HEK293 (cell line): ENCODE data around the gene PTP4A1.

Experiments
- CTCF ChIA-PET: fragments of 350-600 bp; formaldehyde crosslinking; extraction: SDS; loops from one replicate; lab custom pipeline; 2021; ENCODE audit warnings: antibody characterized with exemption; lab: Yijun Ruan, JAX
- POLR2A ChIA-PET: fragments of 300-600 bp; formaldehyde crosslinking; extraction: SDS; loops from one replicate; lab custom pipeline; 2020; ENCODE audit warnings: antibody characterized with exemption, inconsistent platforms; lab: Yijun Ruan, JAX
- H3K27ac ChIP-seq: fragments of 200-500 bp; sonication (Bioruptor generic); 2 replicates; pipeline ENCODE4 v1.5.1; 2014; ENCODE audit warnings: low read depth, low read length, control low read depth, inconsistent platforms; ENCODE audit errors: extremely low read depth
- H3K36me3 ChIP-seq, 2 experiments: fragments of 200-500 bp in 1 of 2; sonication (Bioruptor generic) in 1 of 2; 1 replicate in 1 of 2; 2 replicates in 1 of 2; pipeline ENCODE4 v1.5.1; 2014 to 2017; ENCODE audit warnings: inconsistent platforms in 2 of 2, low read length in 2 of 2; ENCODE audit not compliant: control insufficient read depth in 2 of 2, insufficient read depth in 1 of 2
- H3K4me1 ChIP-seq: fragments of 200-500 bp; sonication (Bioruptor generic); 2 replicates; pipeline ENCODE4 v1.5.1; 2014; ENCODE audit warnings: mild to moderate bottlenecking, low read length, inconsistent platforms; ENCODE audit not compliant: control insufficient read depth, insufficient read depth
- H3K4me3 ChIP-seq: 2 replicates; pipeline ENCODE4 v1.5.1; 2011; ENCODE audit warnings: low read depth, mild to moderate bottlenecking, control low read depth, low read length, moderate library complexity
- H3K9me3 ChIP-seq: fragments of 200-500 bp; sonication (Bioruptor generic); 2 replicates; pipeline ENCODE4 v1.5.1; 2014; ENCODE audit warnings: low read depth, low read length, inconsistent platforms; ENCODE audit not compliant: control insufficient read depth, insufficient read depth
- HOXD13 ChIP-seq: sonication (generic); formaldehyde crosslinking; IDR thresholded peaks from 2 replicates; pipeline ENCODE4 v1.8.0; 2022; ENCODE audit warnings: missing genetic modification reagents, borderline replicate concordance
- KLF10 ChIP-seq: fragments of 450-650 bp; IDR thresholded peaks from 2 replicates; pipeline ENCODE4 v1.5.1; 2018; ENCODE audit warnings: missing biosample characterization, mild to moderate bottlenecking, missing genetic modification characterization
- KLF17 ChIP-seq: fragments of 450-650 bp; formaldehyde crosslinking; IDR thresholded peaks from 2 replicates; pipeline ENCODE4 v1.5.1; 2016; ENCODE audit warnings: missing biosample characterization, missing genetic modification characterization
- PRDM10 ChIP-seq: fragments of 450-650 bp; formaldehyde crosslinking; IDR thresholded peaks from 2 replicates; pipeline ENCODE4 v1.5.1; 2016; ENCODE audit warnings: missing biosample characterization, missing genetic modification characterization
- TSHZ1 ChIP-seq: fragments of 450-650 bp; formaldehyde crosslinking; IDR thresholded peaks from 2 replicates; pipeline ENCODE4 v1.5.1; 2016; ENCODE audit warnings: missing biosample characterization, missing genetic modification characterization, borderline replicate concordance
- WT1 ChIP-seq: fragments of 450-650 bp; formaldehyde crosslinking; IDR thresholded peaks from 2 replicates; pipeline ENCODE4 v1.5.1; 2016; ENCODE audit warnings: missing biosample characterization, missing genetic modification characterization
- ZNF10 ChIP-seq: fragments of 450-650 bp; formaldehyde crosslinking; IDR thresholded peaks from 2 replicates; pipeline ENCODE4 v1.5.1; 2017; ENCODE audit warnings: missing biosample characterization, missing genetic modification characterization
- ZNF138 ChIP-seq: fragments of 450-650 bp; formaldehyde crosslinking; IDR thresholded peaks from 2 replicates; pipeline ENCODE4 v1.5.1; 2016; ENCODE audit warnings: missing biosample characterization, missing genetic modification characterization, borderline replicate concordance
- ZNF202 ChIP-seq: fragments of 450-650 bp; formaldehyde crosslinking; IDR thresholded peaks from 2 replicates; pipeline ENCODE4 v1.5.1; 2016; ENCODE audit warnings: missing biosample characterization, missing genetic modification characterization, borderline replicate concordance
- ZNF302 ChIP-seq: fragments of 450-650 bp; formaldehyde crosslinking; IDR thresholded peaks from 2 replicates; pipeline ENCODE4 v1.5.1; 2016; ENCODE audit warnings: missing biosample characterization, missing genetic modification characterization, low read depth
- ZNF311 ChIP-seq: fragments of 450-650 bp; formaldehyde crosslinking; IDR thresholded peaks from 2 replicates; pipeline ENCODE4 v1.5.1; 2017; ENCODE audit warnings: missing biosample characterization, missing genetic modification characterization, borderline replicate concordance
- ZNF324 ChIP-seq: fragments of 450-650 bp; formaldehyde crosslinking; IDR thresholded peaks from 2 replicates; pipeline ENCODE4 v1.5.1; 2016; ENCODE audit warnings: missing biosample characterization, missing genetic modification characterization
- ZNF350 ChIP-seq: fragments of 450-650 bp; formaldehyde crosslinking; IDR thresholded peaks from 2 replicates; pipeline ENCODE4 v1.5.0; 2017; ENCODE audit warnings: missing biosample characterization, mild to moderate bottlenecking, missing genetic modification characterization
- ZNF391 ChIP-seq: fragments of 450-650 bp; formaldehyde crosslinking; IDR thresholded peaks from 2 replicates; pipeline ENCODE4 v1.5.1; 2016; ENCODE audit warnings: low read depth, missing biosample characterization, missing genetic modification characterization, borderline replicate concordance
- ZNF416 ChIP-seq: fragments of 450-650 bp; formaldehyde crosslinking; IDR thresholded peaks from 2 replicates; pipeline ENCODE4 v1.5.1; 2016; ENCODE audit warnings: missing biosample characterization, missing genetic modification characterization
- ZNF544 ChIP-seq: fragments of 450-650 bp; formaldehyde crosslinking; IDR thresholded peaks from 2 replicates; pipeline ENCODE4 v1.5.0; 2017; ENCODE audit warnings: missing biosample characterization, missing genetic modification characterization
- ZNF658 ChIP-seq: fragments of 450-650 bp; formaldehyde crosslinking; IDR thresholded peaks from 2 replicates; pipeline ENCODE4; 2016; ENCODE audit warnings: missing biosample characterization, missing genetic modification characterization
- ZNF701 ChIP-seq: fragments of 450-650 bp; formaldehyde crosslinking; IDR thresholded peaks from 2 replicates; pipeline ENCODE4 v1.5.1; 2016; ENCODE audit warnings: missing biosample characterization, missing genetic modification characterization

Gene PTP4A1

GRCh38 chr6:63523630-63524029 lies 48.6 kb upstream of the PTP4A1 start:
- POLR2A ChIA-PET: no interaction called here
- CTCF ChIA-PET: interaction anchor here (0.6 kb wide), 1 partner anchor 27 kb away, joined by 3 read pairs; no protein-coding TSS in a partner anchor
- H3K27ac ChIP-seq: no peak overlapping the region
- H3K4me1 ChIP-seq: peaks cover 9% of the 10 kb centered on the region
- no peak for TF ChIP-seq PRDM10 (tag by site-specific recombination)
- TF ChIP-seq ZNF138 (tag by site-specific recombination): no peak
- no peak for TF ChIP-seq ZNF544
- TF ChIP-seq ZNF391 (tag by site-specific recombination): no peak
- H3K36me3 ChIP-seq: no peaks in the 10 kb centered on the region
- H3K4me3 ChIP-seq: no peak overlapping the region
- no peaks in the 10 kb centered on the region for H3K9me3 ChIP-seq

- ChIA-PET POLR2A (no interaction called here), CTCF (interaction anchor here (0.6 to 1.8 kb wide), 4 partner anchors 21 to 277 kb away, joined by 3 to 5 read pairs (median 4); no protein-coding TSS in a partner anchor)
- TF ChIP-seq ZNF391 (tag by site-specific recombination) (no peak), KLF10 (no peak), ZNF701 (tag by site-specific recombination) (no peak), KLF17 (no peak), ZNF350 (tag by site-specific recombination) (no peak), ZNF658 (tag by site-specific recombination) (no peak), ZNF202 (no peak), ZNF302 (tag by site-specific recombination) (no peak), ZNF311 (tag by site-specific recombination) (no peak), ZNF324 (tag by site-specific recombination) (no peak), ZNF416 (tag by site-specific recombination) (no peak), HOXD13 (no peak), TSHZ1 (tag by site-specific recombination) (no peak), WT1 (tag by site-specific recombination) (no peak), ZNF10 (tag by site-specific recombination) (no peak)
- no peak overlapping the region for H3K4me3 ChIP-seq
- no peaks in the 10 kb centered on the region for H3K9me3 ChIP-seq
- H3K4me1 ChIP-seq: peaks cover 11% of the 10 kb centered on the region
- no peak overlapping the region for H3K27ac ChIP-seq
- no peaks in the 10 kb centered on the region for H3K36me3 ChIP-seq
These were observed 46.9 kb upstream of the PTP4A1 start for GRCh38 chr6:63525186-63525878.
